HepG2 (cell line): Measurements from ENCODE around the gene PPDPF. TPM values are rescaled to one million over a fixed set of nuclear protein-coding genes. Genes with fewer than 3 reads are reported as not detected.

ENCODE experiments used
- ATF2 ChIP-seq: sonication (generic); formaldehyde crosslinking; IDR thresholded peaks from 2 replicates; pipeline ENCODE4 v1.4.0; 2020; ENCODE audit warnings: missing genetic modification reagents
- CCDC6 ChIP-seq: sonication (generic); formaldehyde crosslinking; IDR thresholded peaks from 2 replicates; pipeline ENCODE4 v1.8.1; 2022; ENCODE audit warnings: mild to moderate bottlenecking, missing genetic modification reagents, moderate library complexity
- FOXO4 ChIP-seq: sonication (generic); formaldehyde crosslinking; conservative IDR thresholded peaks from 2 replicates; pipeline ENCODE4 v1.8.1; 2023; ENCODE audit warnings: missing genetic modification reagents
- JUND ChIP-seq: sonication (generic); formaldehyde crosslinking; IDR thresholded peaks from 2 replicates; pipeline ENCODE4 v1.8.0; 2022; ENCODE audit warnings: mild to moderate bottlenecking, missing genetic modification reagents
- ZBTB49 ChIP-seq: sonication (generic); formaldehyde crosslinking; IDR thresholded peaks from 2 replicates; pipeline ENCODE4 v1.4.0; 2020; ENCODE audit warnings: missing genetic modification reagents, borderline replicate concordance
- ZNF644 ChIP-seq: IDR thresholded peaks from 2 replicates; pipeline ENCODE4 v1.6.1; 2016; ENCODE audit warnings: low read depth
- ZNF772 ChIP-seq: sonication (generic); formaldehyde crosslinking; IDR thresholded peaks from 2 replicates; pipeline ENCODE4 v1.5.0; 2020; ENCODE audit warnings: mild to moderate bottlenecking, missing genetic modification reagents
- ZNF777 ChIP-seq: sonication (generic); formaldehyde crosslinking; IDR thresholded peaks from 2 replicates; pipeline ENCODE4 v1.4.0; 2020; ENCODE audit warnings: missing genetic modification reagents
- ZNF879 ChIP-seq: sonication (generic); formaldehyde crosslinking; IDR thresholded peaks from 2 replicates; pipeline ENCODE4 v1.8.1; 2023; ENCODE audit warnings: missing genetic modification reagents
- polyA plus RNA-seq, 8 experiments: library from polyadenylated mRNA; depleted of rRNA in 3 of 8; stranded (reverse) in 7 of 8; unstranded in 1 of 8; fragments of >200 nt; fragmentation: Illumina TruSeq in 4 of 8; extraction: Trizol in 4 of 8; gene quantifications; 2 replicates each; pipeline versions ENCODE4 v1.2.1 to v1.2.3, GENCODE V29; 2011 to 2016; ENCODE audit warnings: low read depth in 4 of 8, missing spikeins in 1 of 8, mixed read lengths in 1 of 8; ENCODE audit not compliant: insufficient read depth in 1 of 8
- total RNA-seq, 5 experiments: library from RNA; depleted of rRNA; stranded (reverse); fragments of >200 nt; fragmentation: Illumina TruSeq; extraction: Trizol; gene quantifications; 2 replicates each; pipeline ENCODE4 v1.2.3, GENCODE V29; 2016; ENCODE audit warnings: low read depth in 1 of 5

Gene PPDPF
- total and polyA plus RNA-seq, 2 of the 13 experiments (the other 11 are each of a cell fraction or from before 2014, with no cell fraction given): 1.8 to 7.0 TPM

- TF ChIP-seq ZBTB49 (CRISPR knock-in tag) (no peak), FOXO4 (CRISPR knock-in tag) (no peak), ZNF644 (CRISPR knock-in tag) (no peak), CCDC6 (CRISPR knock-in tag) (no peak), ZNF879 (CRISPR knock-in tag) (no peak), ZNF777 (peak; percentile 73), ZNF772 (no peak), JUND (CRISPR knock-in tag) (no peak), ATF2 (no peak)
- TF ChIP-seq, all 625 proteins: peak for 66
Observed at GRCh38 chr20:63557481-63557891, 36.9 kb downstream of the PPDPF start (continued).
